Stimulated activated CD8-positive, alpha-beta memory T cell treated with anti-CD3 and anti-CD28 coated beads, Interleukin-7, amount 100 ng/mL, for 1 hour (primary cell): ENCODE data around the gene ZNF534.
"Not testable (repeated sequence)": the region's sequence is repeated elsewhere in the genome, so short reads cannot be mapped to it uniquely, and the experiment has no call there.

ENCODE experiments used
- DNase-seq, 2 donors: peaks; one replicate each; pipeline ENCODE4 v3.0.0-alpha.2; 2020; ENCODE audit warnings: low read depth in 2 of 2

Gene ZNF534

DNA sequence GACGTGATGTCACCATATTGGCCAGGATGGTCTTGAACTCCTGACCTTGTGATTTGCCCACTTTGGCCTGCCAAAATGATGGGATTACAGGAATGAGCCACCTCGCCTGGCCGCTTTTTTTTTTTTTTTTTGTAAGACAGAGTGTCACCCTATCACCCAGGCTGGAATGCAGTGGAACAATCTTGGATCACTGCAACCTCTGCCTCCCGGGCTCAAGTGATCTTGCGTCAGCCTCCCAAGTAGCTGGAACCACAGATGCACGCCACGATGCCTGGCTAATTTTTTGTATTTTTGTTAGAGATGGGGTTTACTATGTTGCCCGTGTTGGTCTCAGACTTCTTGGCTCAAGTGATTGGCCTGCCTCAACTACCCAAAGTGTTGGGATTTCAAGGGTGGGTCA is 69.6 kb downstream of the ZNF534 start:
- no peak for DNase-seq

DNA sequence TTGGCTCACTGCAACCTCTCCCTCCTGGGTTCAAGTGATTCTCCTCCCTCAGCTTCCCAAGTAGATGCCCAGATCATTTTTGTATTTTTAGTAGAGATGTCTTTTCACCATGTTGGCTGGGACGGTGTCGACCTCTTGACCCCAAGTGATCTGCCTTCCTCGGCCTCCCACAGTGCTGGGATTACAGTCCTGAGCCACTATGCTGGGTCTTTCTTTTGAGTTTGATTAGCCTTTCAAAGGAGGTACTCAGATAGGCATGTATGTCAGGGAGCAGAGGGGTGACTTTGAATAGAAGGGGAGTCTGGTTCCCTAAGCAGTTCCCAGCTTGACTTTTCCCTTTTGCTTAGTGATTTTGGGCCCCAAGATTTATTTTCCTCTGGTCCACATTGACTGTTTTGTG is 71.5 kb downstream of the ZNF534 start:
- not testable (repeated sequence) for DNase-seq

DNA sequence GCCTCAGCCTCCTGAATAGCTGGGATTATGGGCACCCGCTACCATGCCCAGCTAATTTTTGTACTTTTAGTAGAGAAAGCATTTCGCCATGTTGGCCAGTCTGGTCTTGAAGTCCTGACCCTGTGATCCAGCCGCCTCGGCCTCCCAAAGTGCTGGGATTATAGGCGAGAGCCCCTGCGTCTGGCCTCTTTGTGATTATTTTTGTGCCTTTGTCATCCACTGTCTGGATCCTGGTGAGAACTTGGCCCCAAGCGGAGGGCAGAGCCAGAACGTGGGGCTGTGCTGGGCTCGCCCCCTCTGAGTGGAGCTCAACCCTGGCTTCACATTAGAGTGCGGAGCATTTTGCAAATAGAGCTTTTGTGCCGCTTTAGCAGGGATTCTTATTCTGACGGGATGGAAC is 72.0 kb downstream of the ZNF534 start:
- DNase-seq: not testable (repeated sequence)
